Adrenal gland (tissue), 12 donors: ENCODE measurements around the gene SBK3. TPM values are rescaled to one million over a fixed set of nuclear protein-coding genes. Genes with fewer than 3 reads are reported as not detected.

Source experiments
- DNase-seq, 7 donors: peaks; one replicate each; pipeline ENCODE4 v3.0.0-alpha.2; 2019 to 2020
- H3K27ac ChIP-seq, 5 donors: fragments of 200-600 bp; sonication (generic) in 4 of 5; 1 replicate in 3 of 5; 2 replicates in 2 of 5; pipeline versions ENCODE4 v1.5.1 to v1.8.0; 2016 to 2020; ENCODE audit warnings: mild to moderate bottlenecking in 1 of 5
- H3K27me3 ChIP-seq: fragments of 200-600 bp; 2 replicates; pipeline ENCODE4 v1.8.0; 2021
- H3K36me3 ChIP-seq, 2 donors: fragments of 200-600 bp; replicated peaks in 1 of 2; 1 replicate in 1 of 2; 2 replicates in 1 of 2; pipeline versions ENCODE4 v1.5.1 to v1.8.0; 2018 to 2022
- H3K4me1 ChIP-seq, 2 donors: fragments of 200-600 bp; replicated peaks in 1 of 2; 1 replicate in 1 of 2; 2 replicates in 1 of 2; pipeline versions ENCODE4 v1.5.1 to v1.8.0; 2018 to 2021
- H3K4me3 ChIP-seq, 4 donors: fragments of 200-600 bp; sonication (generic) in 3 of 4; one replicate each; pipeline ENCODE4 v1.5.1; 2016 to 2018
- H3K9me3 ChIP-seq, 3 donors: fragments of 200-600 bp; sonication (generic) in 1 of 3; replicated peaks in 1 of 3; 1 replicate in 2 of 3; 2 replicates in 1 of 3; pipeline versions ENCODE4 v1.5.1 to v1.8.0; 2016 to 2021
- CTCF ChIP-seq, 6 experiments: fragments of 450-650 bp in 4 of 6; fragments of 200-600 bp in 2 of 6; sonication (generic) in 1 of 6; IDR thresholded peaks; 1 replicate in 5 of 6; 2 replicates in 1 of 6; pipeline versions ENCODE4 v1.5.1 to v1.8.0; 2016 to 2021; ENCODE audit warnings: antibody characterized with exemption in 6 of 6, mild to moderate bottlenecking in 2 of 6, moderate library complexity in 1 of 6
- POLR2A ChIP-seq, 2 donors: fragments of 450-650 bp; IDR thresholded peaks; one replicate each; pipeline ENCODE4 v1.6.1; 2017; ENCODE audit warnings: antibody characterized with exemption in 2 of 2, mild to moderate bottlenecking in 2 of 2, moderate library complexity in 1 of 2
- WGBS, 4 donors: extraction: QIAGEN DNeasy Blood & Tissue Kit in 2 of 4; methylation state at CpG; one replicate each; pipeline versions ENCODE4 v1.1.5 to v1.1.7; 2013 to 2017; 5-methylcytosine and 5-hydroxymethylcytosine counted together
- intact Hi-C, 2 donors: fragments of 100-400 bp; cut with DNase I; formaldehyde crosslinking; loops; one replicate each; pipeline versions ENCODE4 v1.14.1 to v1.15.0; 2022 to 2023
- polyA plus RNA-seq, 3 donors: library from polyadenylated mRNA; stranded (reverse); fragments of 200-250 nt in 2 of 3; fragments of 350-450 nt in 1 of 3; fragmentation: Illumina TruSeq in 1 of 3; extraction: RNeasy Lipid Tissue Mini Kit (QIAGEN cat#74804) in 1 of 3; gene quantifications; one replicate each; pipeline ENCODE4 v1.2.3, GENCODE V29; 2013 to 2014
- total RNA-seq, 9 donors: library from RNA; depleted of rRNA in 4 of 9; stranded (reverse); fragments of >200 nt in 4 of 9; fragments of 120-200 nt in 1 of 9; fragmentation: NEBNext Ultra II Directional in 1 of 9; extraction: Animal tissue kit (Norgen Biotek cat#: 25700) in 1 of 9; gene quantifications; one replicate each; pipeline versions ENCODE4 v1.1.0 to v1.2.4, GENCODE V29; 2013 to 2023
- donor health status: healthy with polysubstance abuse.
- donor health status: Bipolar disorder and iron deficiency.
- donor health status: DM: yes; HTN: yes; CAD: no.
- donor health status: DM: no; HTN: no; CAD: no.
- donor health status: DM: no; HTN: no; CAD: no.
- donor health status: DM: yes; HTN: yes; CAD: no.

Gene SBK3
- total and polyA plus RNA-seq, 12 donors, result 0.10 to 0.68 (median 0.18) TPM; not detected in 9

DNA sequence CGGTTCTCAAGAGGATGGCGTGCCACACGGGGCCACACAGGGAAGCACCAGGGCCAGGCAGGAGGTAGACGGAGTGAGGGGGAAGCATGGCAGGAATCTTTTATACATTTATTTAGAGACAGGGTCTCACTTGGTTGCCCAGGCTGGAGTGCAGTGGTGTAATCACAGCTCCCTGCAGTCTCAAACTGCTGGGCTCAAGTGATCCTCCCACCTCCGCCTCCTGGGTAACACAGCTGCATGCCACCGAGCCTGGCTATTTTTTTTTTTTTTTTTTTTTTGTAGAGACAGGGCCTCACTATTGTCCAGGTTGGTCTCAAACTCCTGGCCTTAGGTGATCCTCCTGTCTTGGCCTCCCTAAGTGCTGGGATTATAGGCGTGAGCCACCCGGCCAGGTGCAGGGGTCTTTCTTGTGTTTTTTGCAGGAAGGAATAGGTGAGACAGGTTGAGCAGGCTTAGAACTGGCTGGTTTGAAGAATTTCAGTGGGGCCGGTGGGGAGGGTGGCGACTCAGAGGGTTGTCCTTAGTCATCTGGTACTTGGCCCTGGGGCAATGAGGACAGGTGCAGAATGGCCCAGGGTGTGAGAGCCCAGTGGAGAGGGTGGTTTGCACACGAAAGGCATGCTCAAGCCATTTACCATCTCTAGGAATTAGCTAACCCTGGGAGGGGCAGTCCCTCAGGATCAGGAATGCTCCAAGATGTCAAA lies 49.5 kb downstream of the SBK3 start:
- Histone ChIP-seq H3K27ac (no peak overlapping the region), H3K36me3 (no peaks in the 10 kb centered on the region), H3K4me3 (no peak overlapping the region), H3K9me3 (no peaks in the 10 kb centered on the region), H3K27me3 (no peaks in the 10 kb centered on the region), H3K4me1 (no peaks in the 10 kb centered on the region)
- DNase-seq, result no peak
- intact Hi-C loops, result no loop called here
- WGBS, 4 donors, result 71 to 85% (median 80%) methylated on average over 10 to 11 of the region's 11 CpGs
- TF ChIP-seq CTCF (IDR thresholded peaks at IDR 0.05) (no peak), POLR2A (IDR thresholded peaks at IDR 0.05) (no peak)

DNA sequence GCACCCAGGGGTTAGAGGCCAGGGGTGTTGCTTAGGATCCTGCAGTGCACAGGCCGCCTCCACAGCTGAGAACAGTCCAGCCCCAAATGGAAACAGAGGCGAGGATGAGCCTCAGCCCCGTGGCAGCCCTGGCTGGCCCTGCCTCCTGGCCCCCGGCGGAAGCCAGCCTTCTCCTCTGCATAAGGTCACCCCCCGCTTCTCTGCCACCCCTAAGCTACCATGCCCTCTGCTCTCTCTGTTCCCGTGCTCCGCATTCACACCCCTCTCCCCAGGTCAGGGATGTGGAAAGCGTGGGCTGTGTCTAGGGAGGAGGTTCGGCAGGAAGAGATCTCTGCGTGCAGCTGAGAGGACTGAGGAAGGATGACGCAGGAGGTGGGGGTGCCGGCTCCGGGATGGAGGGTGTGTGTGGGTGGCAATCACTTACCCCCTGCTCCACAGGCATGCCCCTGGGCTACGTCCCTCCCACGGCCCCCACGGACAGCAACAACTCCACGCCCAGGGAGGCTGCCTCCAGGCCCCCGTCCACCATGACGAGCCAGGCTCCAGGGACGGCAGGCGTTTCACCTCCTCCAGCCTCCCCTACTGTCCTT lies 51.1 kb downstream of the SBK3 start:
- intact Hi-C loops, result no loop called here
- Histone ChIP-seq H3K36me3 (no peaks in the 10 kb centered on the region), H3K27ac (peak overlapping the region in 2 of 5 donors; percentile 69), H3K27me3 (no peaks in the 10 kb centered on the region), H3K4me3 (no peak overlapping the region), H3K9me3 (no peaks in the 10 kb centered on the region), H3K4me1 (no peaks in the 10 kb centered on the region)
- 42 to 68% (median 49%) methylated on average over 18 to 22 of the region's 22 CpGs for WGBS, 4 donors
- no peak for TF ChIP-seq CTCF (IDR thresholded peaks at IDR 0.05)
- TF ChIP-seq POLR2A (IDR thresholded peaks at IDR 0.05), result no peak
- DNase-seq, result peak in 3 of 7 donors; percentile 31 to 50 (median 33)

DNA sequence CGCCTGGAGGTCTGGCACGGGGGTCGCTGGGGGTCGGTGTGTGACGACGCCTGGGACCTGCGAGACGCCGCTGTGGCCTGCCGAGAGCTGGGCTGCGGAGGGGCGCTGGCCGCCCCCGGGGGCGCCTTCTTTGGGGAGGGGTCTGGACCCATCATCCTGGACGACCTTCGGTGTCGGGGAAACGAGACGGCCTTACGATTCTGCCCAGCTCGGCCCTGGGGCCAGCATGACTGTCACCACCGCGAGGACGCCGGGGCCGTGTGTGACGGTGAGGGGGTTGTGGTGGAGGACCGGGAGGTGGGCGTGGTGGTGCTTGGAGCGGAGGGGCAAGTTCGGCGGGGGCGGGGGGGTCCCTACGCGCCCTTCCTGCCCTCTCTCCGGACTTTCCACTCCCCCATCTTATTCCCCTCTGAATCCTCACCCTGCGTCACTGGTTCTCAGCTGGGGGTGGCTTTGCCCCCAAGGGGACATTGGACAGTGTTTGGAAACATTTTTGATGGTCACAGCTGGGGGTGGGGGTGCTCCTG lies 51.6 kb downstream of the SBK3 start:
- no peak for DNase-seq
- no peaks in the 10 kb centered on the region for H3K4me1 ChIP-seq

More for the DNA sequence above, 51.6 kb downstream of the SBK3 start:
- intact Hi-C loops, result no loop called here
- H3K27me3 ChIP-seq, result no peaks in the 10 kb centered on the region
- 45 to 80% (median 47%) methylated on average over 7 to 38 of the region's 38 CpGs for WGBS, 4 donors
- H3K9me3 ChIP-seq, result no peaks in the 10 kb centered on the region
- H3K27ac ChIP-seq, result peak overlapping the region in 4 of 5 donors; percentile 13 to 69 (median 58)
- TF ChIP-seq CTCF (IDR thresholded peaks at IDR 0.05) (no peak), POLR2A (IDR thresholded peaks at IDR 0.05) (no peak)
- H3K36me3 ChIP-seq, result no peaks in the 10 kb centered on the region
- H3K4me3 ChIP-seq, result no peak overlapping the region
